ENCODE measurements around the gene GRAPL. TPM values are rescaled to one million over a fixed set of nuclear protein-coding genes. Genes with fewer than 3 reads are reported as not detected.
"Not testable (repeated sequence)": the region's sequence is repeated elsewhere in the genome, so short reads cannot be mapped to it uniquely, and the experiment has no call there.

The GRAPL gene
- total and polyA plus RNA-seq, 2 donors, result 1.2 to 2.6 TPM

DNA sequence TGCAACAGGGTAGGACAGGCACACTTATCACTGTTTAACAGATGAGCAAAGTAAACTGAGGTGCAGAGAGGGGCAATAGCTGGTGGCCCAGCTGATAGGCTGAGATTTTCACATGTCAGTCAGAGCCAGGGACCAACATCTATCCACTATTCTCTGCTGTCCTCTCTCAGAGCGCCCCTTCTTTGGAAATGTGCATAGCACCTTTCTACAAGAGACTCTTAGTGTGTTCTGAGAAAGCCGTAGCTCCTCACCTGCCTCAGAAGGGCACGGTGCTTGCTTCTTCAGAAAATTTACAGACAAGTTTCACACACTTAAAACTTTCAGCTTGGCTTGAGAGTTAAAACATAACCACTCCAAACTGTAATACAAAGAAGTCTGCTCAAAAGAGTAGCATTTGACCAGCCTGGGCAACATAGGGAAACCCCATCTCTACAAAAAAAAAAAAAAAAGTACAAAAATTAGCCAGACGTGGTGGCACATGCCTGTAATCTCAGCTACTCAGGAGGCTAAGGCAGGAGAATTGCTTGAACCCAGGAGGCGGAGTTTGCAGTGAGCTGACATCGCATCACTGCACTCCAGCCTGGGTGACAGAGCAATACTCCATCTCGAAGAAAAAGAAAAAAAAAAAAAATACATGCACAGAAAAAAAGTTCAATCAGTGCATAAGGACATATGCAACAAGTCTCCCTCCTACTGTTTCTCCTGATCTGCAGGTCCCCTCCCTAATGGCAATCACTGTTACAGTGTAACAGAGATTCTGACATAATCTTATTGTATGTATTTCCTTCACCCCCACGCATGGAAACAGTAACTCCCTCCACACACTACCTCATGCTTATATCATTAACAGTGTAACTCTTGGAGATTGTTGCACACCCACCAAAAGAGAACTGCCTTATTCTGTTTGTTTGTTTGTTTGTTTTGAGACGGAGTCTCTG is 23.6 kb downstream of the GRAPL start:
- H3K36me3 ChIP-seq (ENCODE audit: insufficient read depth); H3K4me3 ChIP-seq (ENCODE audit: low read depth, low read length); H3K4me1 ChIP-seq (ENCODE audit: insufficient read depth); H3K27ac ChIP-seq (ENCODE audit: low read depth); DNase-seq (ENCODE audit: extremely low spot score): not testable (repeated sequence)
- WGBS, result no CpG with 5 or more reads among the region's 9 CpGs

DNA sequence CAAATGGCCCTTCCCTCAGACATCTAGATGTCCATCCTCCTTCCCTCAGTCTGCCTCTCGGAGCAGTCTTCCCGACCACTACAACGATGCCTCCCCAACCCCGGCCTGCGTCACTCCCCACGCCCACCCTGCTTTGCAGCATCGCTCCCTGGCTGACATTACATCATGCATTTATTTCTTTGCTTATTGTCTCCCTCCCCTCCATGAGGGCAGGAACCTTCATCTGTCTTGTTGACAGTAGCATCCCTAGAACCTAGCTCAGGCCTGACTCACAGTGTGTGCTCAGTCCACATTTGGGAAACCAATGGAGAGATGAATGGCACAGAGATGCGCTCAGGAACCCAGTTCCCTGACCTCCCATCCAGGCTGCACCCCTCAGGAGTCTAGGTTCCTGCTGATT is 30.2 kb downstream of the GRAPL start:
- WGBS, result no CpG with 5 or more reads among the region's 8 CpGs
- not testable (repeated sequence) for H3K27ac ChIP-seq (ENCODE audit: low read depth); DNase-seq (ENCODE audit: extremely low spot score); H3K4me1 ChIP-seq (ENCODE audit: insufficient read depth); H3K36me3 ChIP-seq (ENCODE audit: insufficient read depth); H3K4me3 ChIP-seq (ENCODE audit: low read depth, low read length)

DNA sequence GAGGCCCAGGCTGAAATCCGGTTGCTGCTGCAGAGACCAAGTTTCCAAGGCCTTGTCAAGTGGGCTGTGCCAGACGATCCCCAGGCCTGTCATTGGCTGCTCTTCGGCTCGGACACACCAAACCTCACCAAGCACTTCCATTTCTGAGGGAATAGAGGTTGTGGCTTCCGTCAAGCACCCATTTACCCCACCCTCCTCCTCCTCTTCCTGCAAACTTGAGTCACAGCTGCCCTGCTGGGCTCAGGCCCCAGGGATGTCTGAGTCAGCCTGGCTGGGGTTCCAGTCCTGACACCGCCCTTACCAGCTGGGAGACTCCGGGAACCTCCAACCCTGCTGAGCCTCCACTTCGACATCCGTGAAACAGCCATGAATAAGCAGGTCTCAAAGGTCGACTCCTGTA is 31.1 kb downstream of the GRAPL start:
- H3K4me3 ChIP-seq (ENCODE audit: low read depth, low read length); H3K36me3 ChIP-seq (ENCODE audit: insufficient read depth); H3K4me1 ChIP-seq (ENCODE audit: insufficient read depth); H3K27ac ChIP-seq (ENCODE audit: low read depth); DNase-seq (ENCODE audit: extremely low spot score): not testable (repeated sequence)
- WGBS, result no CpG with 5 or more reads among the region's 10 CpGs

GRCh38 chr17:19158938-19159337 is 31.5 kb downstream of the GRAPL start:
- no CpG with 5 or more reads among the region's 2 CpGs for WGBS
- H3K27ac ChIP-seq (ENCODE audit: low read depth); H3K36me3 ChIP-seq (ENCODE audit: insufficient read depth); H3K4me3 ChIP-seq (ENCODE audit: low read depth, low read length); H3K4me1 ChIP-seq (ENCODE audit: insufficient read depth); DNase-seq (ENCODE audit: extremely low spot score): not testable (repeated sequence)

DNA sequence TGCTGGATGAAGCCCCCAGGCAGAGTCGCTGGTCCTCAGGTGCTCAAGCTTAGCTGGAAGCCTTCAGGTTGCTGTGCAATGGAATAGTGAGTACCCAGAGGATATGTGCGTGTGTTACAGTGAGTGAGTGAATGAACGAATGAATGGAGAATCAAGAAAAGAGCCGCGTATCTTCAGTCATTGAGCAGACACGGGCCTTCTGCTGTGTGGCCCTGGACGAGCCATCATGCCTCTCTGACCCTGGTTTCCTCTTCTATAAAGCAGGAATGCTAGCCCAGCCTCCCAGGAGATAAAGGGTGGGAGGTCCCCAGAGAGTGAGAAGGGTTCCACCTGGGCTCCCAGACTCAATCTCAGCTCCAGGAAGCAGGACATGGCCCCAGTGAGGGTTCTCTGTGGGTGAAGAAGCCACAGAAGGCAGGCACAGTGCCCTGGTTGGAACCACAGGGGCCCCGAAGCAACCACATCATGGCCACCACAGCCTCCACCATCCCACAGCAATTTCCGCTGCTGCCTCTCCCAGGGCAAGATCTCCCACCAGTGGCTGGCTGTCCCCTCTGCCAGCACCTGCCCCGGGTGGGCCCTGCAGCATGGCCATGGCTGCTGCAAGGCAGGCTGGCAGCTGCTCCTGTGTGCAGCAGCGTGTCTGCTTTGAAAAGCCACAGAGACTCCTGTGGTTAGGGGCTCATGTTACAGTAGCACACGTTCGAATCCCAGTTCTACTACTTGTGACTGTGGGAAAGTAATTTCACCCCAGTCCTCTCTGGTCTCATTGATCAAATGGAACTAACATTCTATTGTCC is 34.1 kb downstream of the GRAPL start:
- not testable (repeated sequence) for H3K4me3 ChIP-seq (ENCODE audit: low read depth, low read length)

GRCh38 chr17:19162384-19163216 is 35.2 kb downstream of the GRAPL start:
- not testable (repeated sequence) for DNase-seq (ENCODE audit: extremely low spot score); H3K36me3 ChIP-seq (ENCODE audit: insufficient read depth); H3K4me1 ChIP-seq (ENCODE audit: insufficient read depth); H3K4me3 ChIP-seq (ENCODE audit: low read depth, low read length); H3K27ac ChIP-seq (ENCODE audit: low read depth)
- no CpG with 5 or more reads among the region's 71 CpGs for WGBS

More for the DNA sequence above, 34.1 kb downstream of the GRAPL start:
- no CpG with 5 or more reads among the region's 13 CpGs for WGBS
- not testable (repeated sequence) for H3K4me1 ChIP-seq (ENCODE audit: insufficient read depth); DNase-seq (ENCODE audit: extremely low spot score); H3K36me3 ChIP-seq (ENCODE audit: insufficient read depth); H3K27ac ChIP-seq (ENCODE audit: low read depth)

GRCh38 chr17:19174422-19174821 is 47.0 kb downstream of the GRAPL start:
- not testable (repeated sequence) for H3K4me1 ChIP-seq (ENCODE audit: insufficient read depth); H3K36me3 ChIP-seq (ENCODE audit: insufficient read depth); DNase-seq (ENCODE audit: extremely low spot score); H3K4me3 ChIP-seq (ENCODE audit: low read depth, low read length); H3K27ac ChIP-seq (ENCODE audit: low read depth)
- no CpG with 5 or more reads among the region's 3 CpGs for WGBS

DNA sequence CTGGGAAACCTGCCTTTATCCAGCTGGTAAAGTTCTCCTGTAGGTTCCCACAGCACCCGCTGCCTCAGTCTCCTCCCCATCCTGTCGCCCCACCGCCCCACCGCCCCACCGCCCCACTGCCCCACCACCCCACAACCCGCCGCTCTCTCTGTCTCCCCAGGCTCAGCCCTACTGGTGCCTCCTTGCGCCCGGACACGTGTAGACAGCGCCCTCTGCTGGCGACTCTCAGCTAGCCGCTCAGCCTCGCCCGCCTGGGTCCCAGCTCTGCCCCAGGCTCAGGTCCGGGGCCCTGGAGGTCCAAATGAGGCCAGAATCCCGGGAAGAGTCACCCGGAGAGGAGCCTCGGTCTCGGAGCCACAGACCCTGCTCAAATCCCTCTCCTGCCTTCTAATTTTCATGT is 48.0 kb downstream of the GRAPL start:
- not testable (repeated sequence) for H3K36me3 ChIP-seq (ENCODE audit: insufficient read depth); DNase-seq (ENCODE audit: extremely low spot score); H3K4me3 ChIP-seq (ENCODE audit: low read depth, low read length); H3K27ac ChIP-seq (ENCODE audit: low read depth); H3K4me1 ChIP-seq (ENCODE audit: insufficient read depth)
- no CpG with 5 or more reads among the region's 20 CpGs for WGBS

GRCh38 chr17:19181040-19181875 is 53.9 kb downstream of the GRAPL start:
- not testable (repeated sequence) for DNase-seq (ENCODE audit: extremely low spot score); H3K4me1 ChIP-seq (ENCODE audit: insufficient read depth); H3K36me3 ChIP-seq (ENCODE audit: insufficient read depth); H3K27ac ChIP-seq (ENCODE audit: low read depth); H3K4me3 ChIP-seq (ENCODE audit: low read depth, low read length)
- WGBS, result no CpG with 5 or more reads among the region's 33 CpGs

- not testable (repeated sequence) for DNase-seq (ENCODE audit: extremely low spot score); H3K4me3 ChIP-seq (ENCODE audit: low read depth, low read length); H3K4me1 ChIP-seq (ENCODE audit: insufficient read depth); H3K36me3 ChIP-seq (ENCODE audit: insufficient read depth); H3K27ac ChIP-seq (ENCODE audit: low read depth)
- WGBS, result 0% methylated on average over 9 of the region's 62 CpGs
Observed at GRCh38 chr17:19187883-19188869, 60.8 kb downstream of the GRAPL start.

DNA sequence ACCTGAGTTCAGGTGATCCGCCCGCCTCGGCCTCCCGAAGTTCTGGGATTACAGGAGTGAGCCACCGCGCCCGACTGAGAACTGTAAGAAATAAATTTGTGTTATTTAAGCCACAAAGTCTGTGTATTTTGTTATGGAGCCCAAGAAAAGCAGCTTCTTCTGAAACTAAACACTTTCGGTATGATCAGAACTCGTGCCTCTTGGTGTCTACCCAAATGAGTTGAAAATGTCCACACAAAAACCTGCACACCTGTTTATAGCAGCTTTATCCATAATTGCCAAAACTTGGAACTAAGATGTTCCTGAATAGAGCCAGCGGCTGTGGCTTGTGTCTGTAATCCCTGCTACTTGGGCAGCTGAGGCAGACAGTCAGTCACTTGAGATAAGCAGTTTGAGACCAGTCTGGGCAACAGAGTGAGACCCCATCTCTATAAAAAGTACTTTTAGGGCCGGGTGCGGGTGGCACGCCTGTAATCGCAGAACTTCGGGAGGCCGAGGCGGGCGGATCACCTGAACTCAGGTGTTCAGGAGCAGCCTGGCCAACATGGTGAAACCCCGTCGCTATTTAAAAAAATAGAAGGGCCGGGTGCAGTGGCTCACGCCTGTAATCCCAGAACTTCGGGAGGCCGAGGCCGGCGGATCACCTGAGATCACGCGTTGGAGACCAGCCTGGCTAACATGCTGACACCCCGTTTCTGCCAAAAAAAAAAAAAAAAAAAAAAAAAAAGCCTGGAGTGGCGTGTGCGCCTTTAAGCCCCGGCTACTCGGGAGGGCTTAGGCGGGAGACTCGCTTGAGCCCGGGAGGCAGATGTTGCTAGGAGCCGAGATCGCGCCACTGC is 61.7 kb downstream of the GRAPL start:
- not testable (repeated sequence) for H3K4me1 ChIP-seq (ENCODE audit: insufficient read depth); H3K4me3 ChIP-seq (ENCODE audit: low read depth, low read length); H3K27ac ChIP-seq (ENCODE audit: low read depth); H3K36me3 ChIP-seq (ENCODE audit: insufficient read depth); DNase-seq (ENCODE audit: extremely low spot score)
- WGBS, result no CpG with 5 or more reads among the region's 39 CpGs
